ENCODE measurements around the gene AQP3. TPM values are rescaled to one million over a fixed set of nuclear protein-coding genes. Genes with fewer than 3 reads are reported as not detected.

Gene AQP3
- total and polyA plus RNA-seq, 2 of the 13 experiments (the other 11 are each of a cell fraction or from before 2014, with no cell fraction given) = 1.4 to 5.5 TPM

DNA sequence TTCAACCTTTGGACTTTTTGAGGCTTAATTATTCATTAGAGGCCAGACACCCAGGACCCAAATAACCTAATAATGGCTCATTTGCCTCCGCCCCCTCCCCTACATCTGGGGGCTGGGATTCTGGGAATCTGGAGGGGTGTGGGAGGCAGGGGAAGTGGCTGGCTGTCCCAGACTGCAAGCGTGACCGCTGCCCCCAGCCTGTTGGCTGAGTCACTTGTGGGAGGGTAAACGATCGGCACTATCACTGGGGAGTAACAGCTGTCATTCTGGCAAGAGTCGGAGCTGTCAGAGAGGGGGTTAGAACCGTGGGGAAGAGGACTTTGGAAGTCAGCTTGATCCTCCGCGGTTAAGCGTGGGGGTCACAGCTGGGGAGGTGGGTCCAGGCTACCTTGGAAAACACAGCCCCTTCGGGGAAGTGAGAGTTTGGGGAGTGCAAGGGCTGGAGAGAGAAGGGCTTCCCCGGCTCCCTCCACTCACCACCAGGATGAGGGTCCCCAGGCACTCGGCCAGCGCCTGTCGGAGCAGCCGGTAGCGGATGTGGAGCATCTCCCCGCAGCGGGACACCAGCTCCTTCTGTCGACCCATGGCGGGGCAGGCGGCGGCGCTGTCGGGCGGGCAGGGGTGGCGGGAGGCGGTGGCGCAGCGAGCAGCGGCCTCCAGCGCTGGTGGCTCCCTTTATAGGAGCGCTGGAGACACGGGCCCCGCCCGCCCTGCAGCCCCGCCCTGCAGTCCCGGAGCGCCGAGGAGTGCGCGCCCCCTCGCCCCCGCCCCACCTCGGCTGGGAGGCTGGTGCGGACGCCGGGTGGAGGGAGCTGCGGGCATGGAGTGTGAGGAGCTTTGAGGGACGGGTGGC is at the start of gene AQP3 (continued):
- TF ChIP-seq, protein P1, sequence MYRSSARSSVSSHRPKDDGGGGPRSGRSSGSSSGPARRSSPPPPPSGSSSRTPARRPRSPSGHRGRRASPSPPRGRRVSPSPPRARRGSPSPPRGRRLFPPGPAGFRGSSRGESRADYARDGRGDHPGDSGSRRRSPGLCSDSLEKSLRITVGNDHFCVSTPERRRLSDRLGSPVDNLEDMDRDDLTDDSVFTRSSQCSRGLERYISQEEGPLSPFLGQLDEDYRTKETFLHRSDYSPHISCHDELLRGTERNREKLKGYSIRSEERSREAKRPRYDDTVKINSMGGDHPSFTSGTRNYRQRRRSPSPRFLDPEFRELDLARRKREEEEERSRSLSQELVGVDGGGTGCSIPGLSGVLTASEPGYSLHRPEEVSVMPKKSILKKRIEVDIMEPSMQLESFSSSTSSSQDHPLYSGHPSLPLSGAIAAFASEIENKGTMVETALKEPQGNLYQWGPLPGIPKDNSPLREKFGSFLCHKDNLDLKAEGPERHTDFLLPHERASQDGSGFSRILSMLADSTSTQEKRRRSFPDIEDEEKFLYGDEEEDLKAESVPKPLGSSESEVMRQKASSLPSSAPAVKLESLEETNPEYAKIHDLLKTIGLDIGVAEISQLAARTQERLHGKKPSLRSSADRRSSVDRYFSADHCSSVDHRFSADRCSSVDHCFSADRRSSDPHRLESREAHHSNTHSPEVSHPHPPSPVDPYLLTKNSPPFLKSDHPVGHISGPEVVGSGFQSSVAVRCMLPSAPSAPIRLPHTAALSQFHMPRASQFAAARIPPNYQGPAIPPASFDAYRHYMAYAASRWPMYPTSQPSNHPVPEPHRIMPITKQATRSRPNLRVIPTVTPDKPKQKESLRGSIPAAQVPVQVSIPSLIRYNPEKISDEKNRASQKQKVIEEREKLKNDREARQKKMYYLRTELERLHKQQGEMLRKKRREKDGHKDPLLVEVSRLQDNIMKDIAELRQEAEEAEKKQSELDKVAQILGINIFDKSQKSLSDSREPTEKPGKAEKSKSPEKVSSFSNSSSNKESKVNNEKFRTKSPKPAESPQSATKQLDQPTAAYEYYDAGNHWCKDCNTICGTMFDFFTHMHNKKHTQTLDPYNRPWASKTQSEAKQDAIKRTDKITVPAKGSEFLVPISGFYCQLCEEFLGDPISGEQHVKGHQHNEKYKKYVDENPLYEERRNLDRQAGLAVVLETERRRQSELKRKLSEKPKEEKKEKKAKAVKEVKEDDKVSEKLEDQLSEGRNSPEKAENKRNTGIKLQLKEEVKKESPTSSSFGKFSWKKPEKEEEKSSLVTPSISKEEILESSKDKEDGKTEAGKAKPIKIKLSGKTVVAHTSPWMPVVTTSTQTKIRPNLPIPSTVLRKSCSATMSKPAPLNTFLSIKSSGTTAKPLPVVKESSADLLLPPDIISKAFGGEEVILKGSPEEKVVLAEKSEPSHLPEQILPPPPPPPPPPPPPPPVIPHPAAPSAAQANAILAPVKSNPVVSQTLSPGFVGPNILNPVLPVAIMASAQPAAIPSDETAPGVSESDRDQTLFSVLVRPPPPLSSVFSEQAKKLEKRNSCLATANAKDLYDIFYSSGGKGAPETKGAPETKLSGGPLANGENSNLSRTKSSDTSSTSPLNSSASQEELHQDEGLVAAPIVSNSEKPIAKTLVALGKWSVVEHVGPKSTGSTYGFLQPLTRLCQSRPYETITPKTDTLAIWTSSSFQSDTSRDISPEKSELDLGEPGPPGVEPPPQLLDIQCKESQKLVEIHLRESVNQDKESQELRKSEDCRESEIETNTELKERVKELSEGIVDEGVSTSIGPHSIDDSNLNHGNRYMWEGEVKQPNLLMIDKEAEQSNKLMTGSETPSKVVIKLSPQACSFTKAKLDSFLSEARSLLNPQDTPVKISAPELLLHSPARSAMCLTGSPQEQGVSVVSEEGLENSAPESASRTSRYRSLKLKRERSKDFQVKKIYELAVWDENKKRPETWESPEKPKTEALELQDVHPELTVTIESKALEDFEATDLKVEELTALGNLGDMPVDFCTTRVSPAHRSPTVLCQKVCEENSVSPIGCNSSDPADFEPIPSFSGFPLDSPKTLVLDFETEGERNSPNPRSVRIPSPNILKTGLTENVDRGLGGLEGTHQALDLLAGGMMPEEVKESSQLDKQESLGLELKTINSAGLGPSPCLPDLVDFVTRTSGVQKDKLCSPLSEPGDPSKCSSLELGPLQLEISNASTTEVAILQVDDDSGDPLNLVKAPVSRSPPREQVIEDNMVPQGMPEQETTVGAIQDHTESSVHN (CRISPR knock-in tag; IDR thresholded peaks at IDR 0.05) = no peak
- TF ChIP-seq ZFYVE20 (CRISPR knock-in tag; IDR thresholded peaks at IDR 0.05; ENCODE audit: borderline replicate concordance, low read depth) = no peak
- TF ChIP-seq POGZ (CRISPR knock-in tag; IDR thresholded peaks at IDR 0.05) = no peak
- TF ChIP-seq TCF7L2 (IDR thresholded peaks at IDR 0.05; ENCODE audit: low read depth, low read length) = no peak
- TF ChIP-seq, protein P2, sequence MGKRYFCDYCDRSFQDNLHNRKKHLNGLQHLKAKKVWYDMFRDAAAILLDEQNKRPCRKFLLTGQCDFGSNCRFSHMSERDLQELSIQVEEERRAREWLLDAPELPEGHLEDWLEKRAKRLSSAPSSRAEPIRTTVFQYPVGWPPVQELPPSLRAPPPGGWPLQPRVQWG (CRISPR knock-in tag; IDR thresholded peaks at IDR 0.05; ENCODE audit: borderline replicate concordance, low read depth) = no peak
- TF ChIP-seq, protein P3, sequence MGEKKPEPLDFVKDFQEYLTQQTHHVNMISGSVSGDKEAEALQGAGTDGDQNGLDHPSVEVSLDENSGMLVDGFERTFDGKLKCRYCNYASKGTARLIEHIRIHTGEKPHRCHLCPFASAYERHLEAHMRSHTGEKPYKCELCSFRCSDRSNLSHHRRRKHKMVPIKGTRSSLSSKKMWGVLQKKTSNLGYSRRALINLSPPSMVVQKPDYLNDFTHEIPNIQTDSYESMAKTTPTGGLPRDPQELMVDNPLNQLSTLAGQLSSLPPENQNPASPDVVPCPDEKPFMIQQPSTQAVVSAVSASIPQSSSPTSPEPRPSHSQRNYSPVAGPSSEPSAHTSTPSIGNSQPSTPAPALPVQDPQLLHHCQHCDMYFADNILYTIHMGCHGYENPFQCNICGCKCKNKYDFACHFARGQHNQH (CRISPR knock-in tag; IDR thresholded peaks at IDR 0.05) = no peak
- no peak for TF ChIP-seq TEAD2 (CRISPR knock-in tag; IDR thresholded peaks at IDR 0.05)
- no peak for TF ChIP-seq EEA1 (CRISPR knock-in tag; IDR thresholded peaks at IDR 0.05; ENCODE audit: borderline replicate concordance)
- TF ChIP-seq TOPORS (CRISPR knock-in tag; IDR thresholded peaks at IDR 0.05) = no peak
- TF ChIP-seq, protein P4, sequence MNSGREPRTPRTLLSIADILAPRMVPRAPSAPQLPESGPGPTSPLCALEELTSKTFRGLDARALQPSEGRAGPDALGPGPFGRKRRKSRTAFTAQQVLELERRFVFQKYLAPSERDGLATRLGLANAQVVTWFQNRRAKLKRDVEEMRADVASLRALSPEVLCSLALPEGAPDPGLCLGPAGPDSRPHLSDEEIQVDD (CRISPR knock-in tag; IDR thresholded peaks at IDR 0.05; ENCODE audit: borderline replicate concordance) = no peak
- TF ChIP-seq PPARG (CRISPR knock-in tag; conservative IDR thresholded peaks at IDR 0.05) = no peak
- TF ChIP-seq, protein P5, sequence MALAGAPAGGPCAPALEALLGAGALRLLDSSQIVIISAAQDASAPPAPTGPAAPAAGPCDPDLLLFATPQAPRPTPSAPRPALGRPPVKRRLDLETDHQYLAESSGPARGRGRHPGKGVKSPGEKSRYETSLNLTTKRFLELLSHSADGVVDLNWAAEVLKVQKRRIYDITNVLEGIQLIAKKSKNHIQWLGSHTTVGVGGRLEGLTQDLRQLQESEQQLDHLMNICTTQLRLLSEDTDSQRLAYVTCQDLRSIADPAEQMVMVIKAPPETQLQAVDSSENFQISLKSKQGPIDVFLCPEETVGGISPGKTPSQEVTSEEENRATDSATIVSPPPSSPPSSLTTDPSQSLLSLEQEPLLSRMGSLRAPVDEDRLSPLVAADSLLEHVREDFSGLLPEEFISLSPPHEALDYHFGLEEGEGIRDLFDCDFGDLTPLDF (CRISPR knock-in tag; IDR thresholded peaks at IDR 0.05) = no peak
- peak; percentile 29; the same call in 1 of the 2 replicates for TF ChIP-seq CBX5 (CRISPR knock-in tag; IDR thresholded peaks at IDR 0.05; ENCODE audit: borderline replicate concordance)
- TF ChIP-seq ZNF230 (CRISPR knock-in tag; IDR thresholded peaks at IDR 0.05) = 0 out of 2 replicates have a peak, but pooled peaks have one; percentile 40
- no peak for TF ChIP-seq ZBTB7A (CRISPR knock-in tag; IDR thresholded peaks at IDR 0.05)
- TF ChIP-seq, protein P6, sequence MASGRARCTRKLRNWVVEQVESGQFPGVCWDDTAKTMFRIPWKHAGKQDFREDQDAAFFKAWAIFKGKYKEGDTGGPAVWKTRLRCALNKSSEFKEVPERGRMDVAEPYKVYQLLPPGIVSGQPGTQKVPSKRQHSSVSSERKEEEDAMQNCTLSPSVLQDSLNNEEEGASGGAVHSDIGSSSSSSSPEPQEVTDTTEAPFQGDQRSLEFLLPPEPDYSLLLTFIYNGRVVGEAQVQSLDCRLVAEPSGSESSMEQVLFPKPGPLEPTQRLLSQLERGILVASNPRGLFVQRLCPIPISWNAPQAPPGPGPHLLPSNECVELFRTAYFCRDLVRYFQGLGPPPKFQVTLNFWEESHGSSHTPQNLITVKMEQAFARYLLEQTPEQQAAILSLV (CRISPR knock-in tag; IDR thresholded peaks at IDR 0.05; ENCODE audit: borderline replicate concordance) = no peak

Data from HepG2 (cell line).